Head of caudate nucleus (tissue), 42 donors: ENCODE results near the gene ALB.

Experiments used
- DNase-seq, 42 donors: peaks; one replicate each; pipeline versions ENCODE4 v3.0.0 to v3.0.0-alpha.2; 2020 to 2021; ENCODE audit warnings: mixed read lengths in 7 of 42
- intact Hi-C: fragments of 100-400 bp; cut with DNase I; formaldehyde crosslinking; loops from one replicate; pipeline ENCODE4 v1.15.0; 2022

ALB gene

GRCh38 chr4:73468170-73468569 lies 64.1 kb downstream of the ALB start:
- intact Hi-C loops = no loop called here
- DNase-seq = no peak

GRCh38 chr4:73470728-73471127 lies 66.6 kb downstream of the ALB start:
- intact Hi-C loops = no loop called here
- no peak for DNase-seq
